ELR (cell line): ENCODE results near the gene RNF187.

ENCODE experiments used
- DNase-seq: peaks from one replicate; pipeline ENCODE4 v3.0.0-alpha.2; 2015; ENCODE audit warnings: low read depth

The RNF187 gene

DNA sequence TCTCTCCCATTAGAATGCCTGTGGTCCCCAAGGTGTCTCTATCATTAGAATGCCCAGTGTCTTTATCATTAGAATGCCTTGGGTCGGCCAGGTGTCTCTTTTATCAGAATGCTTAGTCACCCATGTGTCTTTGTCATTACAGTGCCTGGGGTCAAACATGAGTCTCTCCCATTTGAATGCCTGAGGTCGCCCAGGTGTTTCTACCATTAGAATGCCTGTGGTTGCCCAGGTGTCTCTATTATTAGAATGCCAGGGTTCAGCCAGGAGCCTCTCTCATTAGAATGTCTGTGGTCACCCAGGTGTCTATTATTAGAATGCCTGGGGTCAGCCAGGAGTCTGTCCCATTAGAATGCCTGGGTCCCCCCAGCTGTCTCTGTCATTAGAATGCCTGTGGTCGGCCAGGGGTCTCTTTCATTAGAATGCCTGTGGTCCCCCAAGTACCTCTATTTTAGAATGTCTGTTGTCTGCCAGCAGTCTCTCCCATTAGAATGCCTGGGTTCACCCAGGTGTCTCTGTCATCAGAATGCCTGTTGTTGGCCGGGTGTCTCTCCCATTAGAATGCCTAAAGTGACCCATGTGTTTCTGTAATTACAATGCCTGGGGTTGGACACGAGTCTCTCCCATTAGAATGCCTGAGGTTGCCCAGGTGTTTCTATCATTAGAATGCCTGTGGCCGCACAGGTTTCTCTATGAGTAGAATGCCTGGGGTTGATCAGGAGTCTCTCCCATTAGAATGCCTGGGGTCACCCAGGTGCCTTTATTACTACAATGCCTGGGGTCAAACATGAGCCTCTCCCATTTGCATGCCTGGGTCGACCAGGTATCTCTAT, 57.1 kb downstream of the RNF187 start:
- DNase-seq: no peak

DNA sequence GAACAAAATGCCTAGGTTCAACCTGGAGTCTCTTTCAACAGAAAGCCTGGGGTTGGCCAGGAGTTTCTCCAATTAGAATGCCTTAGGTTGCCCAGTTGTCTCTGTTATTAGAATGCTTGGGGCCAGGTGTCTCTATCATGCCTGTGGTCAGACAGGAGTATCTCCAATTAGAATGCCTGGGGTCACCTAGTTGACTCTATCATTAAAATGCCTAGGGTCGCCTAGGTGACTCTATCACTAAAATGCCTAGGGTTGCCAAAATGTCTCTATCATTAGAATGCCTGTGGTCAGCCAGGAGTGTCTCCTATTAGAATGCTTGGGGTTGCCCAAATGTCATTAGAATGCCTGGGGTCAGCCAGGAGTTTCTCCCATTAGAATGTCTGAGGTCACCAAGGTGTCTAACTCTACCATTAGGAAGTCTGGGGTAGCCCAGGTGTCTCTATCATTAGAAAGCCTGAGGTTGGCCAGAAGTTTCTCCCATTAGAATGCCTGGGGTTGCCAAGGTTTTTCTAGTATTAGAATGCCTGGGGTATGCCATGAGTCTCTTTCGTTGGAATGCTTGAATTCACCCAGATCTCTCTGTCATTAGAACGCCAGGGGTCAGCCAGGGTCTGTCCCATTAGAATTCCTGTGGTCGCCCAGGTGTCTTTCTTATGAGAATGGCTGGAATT, 57.9 kb downstream of the RNF187 start:
- no peak for DNase-seq
